WTC11 (cell line): Measurements from ENCODE around the gene SLC2A5.

ENCODE experiments used
- ATF2 ChIP-seq: sonication (generic); formaldehyde crosslinking; IDR thresholded peaks from 2 replicates; pipeline ENCODE4 v1.8.1; 2022; ENCODE audit warnings: low read depth, missing genetic modification reagents, borderline replicate concordance
- ATF3 ChIP-seq: sonication (generic); formaldehyde crosslinking; conservative IDR thresholded peaks from 2 replicates; pipeline ENCODE4 v1.8.1; 2022; ENCODE audit warnings: mild to moderate bottlenecking, missing genetic modification reagents
- CTCF ChIP-seq: fragments of 200-600 bp; IDR thresholded peaks from 2 replicates; pipeline ENCODE4 v1.8.0; 2022; ENCODE audit warnings: antibody characterized with exemption
- E2F1 ChIP-seq: sonication (generic); formaldehyde crosslinking; IDR thresholded peaks from 2 replicates; pipeline ENCODE4 v1.8.0; 2022; ENCODE audit warnings: mild to moderate bottlenecking, missing genetic modification reagents
- ESRRA ChIP-seq: sonication (generic); formaldehyde crosslinking; IDR thresholded peaks from 2 replicates; pipeline ENCODE4 v1.8.1; 2022; ENCODE audit warnings: mild to moderate bottlenecking, missing genetic modification reagents, borderline replicate concordance
- FOXP4 ChIP-seq: sonication (generic); formaldehyde crosslinking; IDR thresholded peaks from 2 replicates; pipeline ENCODE4 v1.8.0; 2022; ENCODE audit warnings: mild to moderate bottlenecking, missing genetic modification reagents
- GABPB1 ChIP-seq: sonication (generic); formaldehyde crosslinking; IDR thresholded peaks from 2 replicates; pipeline ENCODE4 v1.8.1; 2023; ENCODE audit warnings: mild to moderate bottlenecking, missing genetic modification reagents
- MAX ChIP-seq: sonication (generic); formaldehyde crosslinking; IDR thresholded peaks from 2 replicates; pipeline ENCODE4 v1.8.0; 2022; ENCODE audit warnings: mild to moderate bottlenecking, missing genetic modification reagents
- SP1 ChIP-seq: sonication (generic); formaldehyde crosslinking; conservative IDR thresholded peaks from 2 replicates; pipeline ENCODE4 v1.8.1; 2022; ENCODE audit warnings: missing genetic modification reagents
- USF2 ChIP-seq: sonication (generic); formaldehyde crosslinking; IDR thresholded peaks from 2 replicates; pipeline ENCODE4 v1.8.1; 2023; ENCODE audit warnings: mild to moderate bottlenecking, missing genetic modification reagents, moderate library complexity
- ZNF317 ChIP-seq: sonication (generic); formaldehyde crosslinking; IDR thresholded peaks from 2 replicates; pipeline ENCODE4 v1.8.1; 2023; ENCODE audit warnings: low read depth, mild to moderate bottlenecking, moderate library complexity, missing genetic modification reagents, borderline replicate concordance

- no peak for TF ChIP-seq E2F1
- TF ChIP-seq CTCF: no peak
- no peak for TF ChIP-seq USF2 (CRISPR knock-in tag)
- no peak for TF ChIP-seq ATF3 (CRISPR knock-in tag)
- no peak for TF ChIP-seq ATF2 (CRISPR knock-in tag)
- TF ChIP-seq MAX (CRISPR knock-in tag): no peak
- TF ChIP-seq GABPB1 (CRISPR knock-in tag): no peak
- TF ChIP-seq ZNF317 (CRISPR knock-in tag): no peak
- no peak for TF ChIP-seq ESRRA
- TF ChIP-seq FOXP4 (CRISPR knock-in tag): no peak
- no peak for TF ChIP-seq SP1 (CRISPR knock-in tag)
Observed at GRCh38 chr1:8989061-8989460, 80.4 kb downstream of the SLC2A5 start.
